ENCODE data around the gene ZDHHC8.

Gene ZDHHC8

GRCh38 chr22:20164863-20165262, 33.3 kb downstream of the ZDHHC8 start:
- no peak for DNase-seq

GRCh38 chr22:20165421-20165820, 33.8 kb downstream of the ZDHHC8 start:
- DNase-seq = no peak

- no peak for DNase-seq
Observed at GRCh38 chr22:20165913-20166312, 34.3 kb downstream of the ZDHHC8 start.

GRCh38 chr22:20166703-20167102, 35.1 kb downstream of the ZDHHC8 start:
- DNase-seq = no peak

GRCh38 chr22:20167643-20168322, 36.2 kb downstream of the ZDHHC8 start:
- no peak for DNase-seq

GRCh38 chr22:20169253-20169822, 37.7 kb downstream of the ZDHHC8 start:
- DNase-seq = no peak

GRCh38 chr22:20170170-20170569, 38.6 kb downstream of the ZDHHC8 start:
- no peak for DNase-seq

GRCh38 chr22:20171288-20172140, 39.9 kb downstream of the ZDHHC8 start:
- no peak for DNase-seq

- DNase-seq = no peak
Observed at GRCh38 chr22:20172141-20172613, 40.6 kb downstream of the ZDHHC8 start.

GRCh38 chr22:20173246-20173645, 41.6 kb downstream of the ZDHHC8 start:
- DNase-seq = no peak

GRCh38 chr22:20173772-20174171, 42.2 kb downstream of the ZDHHC8 start:
- DNase-seq = no peak

GRCh38 chr22:20174785-20175596, 43.4 kb downstream of the ZDHHC8 start:
- no peak for DNase-seq

- no peak for DNase-seq
Observed at GRCh38 chr22:20175597-20175900, 43.9 kb downstream of the ZDHHC8 start.

GRCh38 chr22:20176421-20177085, 44.9 kb downstream of the ZDHHC8 start:
- DNase-seq = no peak

GRCh38 chr22:20177217-20177911, 45.8 kb downstream of the ZDHHC8 start:
- DNase-seq = no peak

GRCh38 chr22:20178075-20178914, 46.7 kb downstream of the ZDHHC8 start:
- no peak for DNase-seq

- no peak for DNase-seq
Observed at GRCh38 chr22:20178915-20179227, 47.3 kb downstream of the ZDHHC8 start.

GRCh38 chr22:20179455-20180244, 48.0 kb downstream of the ZDHHC8 start:
- no peak for DNase-seq

GRCh38 chr22:20180245-20180630, 48.6 kb downstream of the ZDHHC8 start:
- no peak for DNase-seq

GRCh38 chr22:20180640-20181039, 49.0 kb downstream of the ZDHHC8 start:
- DNase-seq = no peak
